PFSK-1 (cell line): ENCODE results near the gene TBCD.

Experiments used
- FOXP2 ChIP-seq: optimal IDR thresholded peaks from 2 replicates; pipeline ENCODE3; 2011; ENCODE audit warnings: borderline replicate concordance, control low read depth, inconsistent platforms; ENCODE audit not compliant: insufficient read depth; ENCODE audit errors: extremely low read length, extremely low read depth
- POLR2AphosphoS5 ChIP-seq: IDR thresholded peaks from 2 replicates; pipeline ENCODE4 v1.6.1; 2012; ENCODE audit warnings: low read depth, mild to moderate bottlenecking, control low read depth, low read length, moderate library complexity
- REST ChIP-seq, 2 experiments: IDR thresholded peaks; 2 replicates each; pipeline versions ENCODE4 v1.6.1 to v1.8.0; 2011 to 2012; ENCODE audit warnings: low read depth in 2 of 2, low read length in 2 of 2, control low read depth in 1 of 2, inconsistent platforms in 1 of 2, mild to moderate bottlenecking in 1 of 2, moderate library complexity in 1 of 2; ENCODE audit not compliant: insufficient read depth in 1 of 2
- SIN3A ChIP-seq: IDR thresholded peaks from 2 replicates; pipeline ENCODE4 v1.6.1; 2012; ENCODE audit warnings: mild to moderate bottlenecking, low read length, moderate library complexity, borderline replicate concordance; ENCODE audit not compliant: insufficient read depth
- TAF1 ChIP-seq: IDR thresholded peaks from 2 replicates; pipeline ENCODE4 v1.6.1; 2012; ENCODE audit warnings: low read length, control low read depth, borderline replicate concordance; ENCODE audit not compliant: insufficient read depth

GRCh38 chr17:82790391-82790790 lies 38.5 kb downstream of the TBCD start:
- TF ChIP-seq POLR2AphosphoS5: no peak
- TF ChIP-seq TAF1: no peak
- TF ChIP-seq SIN3A: no peak
- TF ChIP-seq REST (IDR thresholded peaks at IDR 0.05; ENCODE audit: insufficient read depth in 1 of 2, low read depth in 2 of 2, low read length in 2 of 2): no peak
- no peak for TF ChIP-seq FOXP2
